HG03565 (cell line): ENCODE measurements around the gene FLT1.

ENCODE experiments used
- ATAC-seq: cut with Tn5 transposase; IDR thresholded peaks from one replicate; pipeline ENCODE4 v1.9.1; 2021; ENCODE audit warnings: mild to moderate bottlenecking, moderate library complexity; ENCODE audit not compliant: unreplicated experiment

Gene FLT1

GRCh38 chr13:28258417-28258816, 236.5 kb downstream of the FLT1 start:
- no peak for ATAC-seq

GRCh38 chr13:28257305-28257704, 237.6 kb downstream of the FLT1 start:
- ATAC-seq, result no peak

- no peak for ATAC-seq
These were observed 242.4 kb downstream of the FLT1 start for GRCh38 chr13:28252547-28252946.

GRCh38 chr13:28251466-28251865, 243.5 kb downstream of the FLT1 start:
- no peak for ATAC-seq

- no peak for ATAC-seq
These were observed 244.4 kb downstream of the FLT1 start for GRCh38 chr13:28250542-28250941.
